Neural cell (in vitro differentiated cells): ENCODE data around the gene TNS3. TPM values are rescaled to one million over a fixed set of nuclear protein-coding genes. Genes with fewer than 3 reads are reported as not detected.

Source experiments
- H2AFZ ChIP-seq: fragments of 200-600, 300-800 bp; sonication (generic), shearing (Covaris generic); 2 replicates; pipeline ENCODE4 v1.6.0; 2014; ENCODE audit warnings: low read depth, mild to moderate bottlenecking, antibody characterized with exemption, low read length, moderate library complexity
- H3F3A ChIP-seq: fragments of 200-600 bp; shearing (Covaris generic); 2 replicates; pipeline ENCODE4 v1.6.1; 2016; ENCODE audit warnings: mild to moderate bottlenecking, moderate library complexity, mixed read lengths, antibody characterized with exemption, low read length; ENCODE audit not compliant: insufficient read depth, poor library complexity, severe bottlenecking
- H3K27ac ChIP-seq: fragments of 200-600, 300-800 bp; sonication (generic), shearing (Covaris generic); 2 replicates; pipeline ENCODE4 v1.5.1; 2014; ENCODE audit warnings: mild to moderate bottlenecking, low read length, moderate library complexity
- H3K27me3 ChIP-seq: fragments of 300-800, 200-600 bp; sonication (generic), shearing (Covaris generic); 2 replicates; pipeline ENCODE4 v1.6.0; 2014; ENCODE audit warnings: mild to moderate bottlenecking, low read depth, low read length, moderate library complexity; ENCODE audit not compliant: insufficient read depth
- H3K36me3 ChIP-seq: fragments of 300-800, 200-600 bp; sonication (generic), shearing (Covaris generic); 2 replicates; pipeline ENCODE4 v1.5.1; 2014; ENCODE audit warnings: mild to moderate bottlenecking, antibody characterized with exemption, low read length, moderate library complexity; ENCODE audit not compliant: insufficient read depth
- H3K4me2 ChIP-seq: fragments of 300-800, 200-600 bp; sonication (generic), shearing (Covaris generic); 2 replicates; pipeline ENCODE4 v1.6.0; 2014; ENCODE audit warnings: mild to moderate bottlenecking, low read length
- H3K4me3 ChIP-seq: fragments of 300-800, 200-600 bp; sonication (generic), shearing (Covaris generic); 2 replicates; pipeline ENCODE4 v1.5.1; 2014; ENCODE audit warnings: mild to moderate bottlenecking, low read length, moderate library complexity
- H3K79me2 ChIP-seq: fragments of 200-600 bp; shearing (Covaris generic); replicated peaks from 2 replicates; pipeline ENCODE4 v1.6.0; 2014; ENCODE audit warnings: mild to moderate bottlenecking, low read length, moderate library complexity; ENCODE audit not compliant: insufficient read depth
- H3K9ac ChIP-seq: fragments of 300-800, 200-600 bp; sonication (generic), shearing (Covaris generic); 2 replicates; pipeline ENCODE4 v1.6.1; 2016; ENCODE audit warnings: mild to moderate bottlenecking, low read length, mixed read lengths
- H3K9me2 ChIP-seq: fragments of 200-600 bp; shearing (Covaris generic); 2 replicates; pipeline ENCODE4 v1.6.1; 2016; ENCODE audit warnings: mild to moderate bottlenecking, low read length, mixed read lengths; ENCODE audit not compliant: insufficient read depth
- H3K9me3 ChIP-seq: fragments of 200-600, 300-800 bp; sonication (generic), shearing (Covaris generic); 2 replicates; pipeline ENCODE4 v1.6.1; 2016; ENCODE audit warnings: mild to moderate bottlenecking, mixed run types, low read length, moderate library complexity, mixed read lengths
- H4K20me1 ChIP-seq: fragments of 200-600 bp; shearing (Covaris generic); 2 replicates; pipeline ENCODE4 v1.6.1; 2016; ENCODE audit warnings: mild to moderate bottlenecking, mixed run types; ENCODE audit not compliant: insufficient read depth
- CTCF ChIP-seq: fragments of 450-650 bp; IDR thresholded peaks from 2 replicates; pipeline ENCODE4 v1.5.1; 2014; ENCODE audit warnings: antibody characterized with exemption, mild to moderate bottlenecking, moderate library complexity; ENCODE audit not compliant: poor library complexity, severe bottlenecking
- EZH2 ChIP-seq: fragments of 200-600, 300-800 bp; shearing (Covaris generic), sonication (generic); IDR thresholded peaks from 2 replicates; pipeline ENCODE4 v1.6.1; 2014; ENCODE audit warnings: antibody characterized with exemption, low read length, borderline replicate concordance, mild to moderate bottlenecking; ENCODE audit not compliant: insufficient read depth, poor library complexity, severe bottlenecking
- MXI1 ChIP-seq: fragments of 450-650 bp; conservative IDR thresholded peaks from 2 replicates; pipeline ENCODE4 v1.6.1; 2014; ENCODE audit warnings: antibody characterized with exemption, mild to moderate bottlenecking; ENCODE audit not compliant: poor library complexity, severe bottlenecking
- POLR2AphosphoS5 ChIP-seq: IDR thresholded peaks from 2 replicates; pipeline ENCODE4 v1.6.1; 2012
- RAD21 ChIP-seq: fragments of 450-650 bp; conservative IDR thresholded peaks from 2 replicates; pipeline ENCODE4 v1.6.1; 2014; ENCODE audit warnings: antibody characterized with exemption, mild to moderate bottlenecking, moderate library complexity
- REST ChIP-seq: IDR thresholded peaks from 2 replicates; pipeline ENCODE4 v1.6.1; 2012; ENCODE audit warnings: borderline replicate concordance
- TAF1 ChIP-seq: IDR thresholded peaks from 2 replicates; pipeline ENCODE4 v1.6.1; 2012; ENCODE audit warnings: low read depth
- polyA plus RNA-seq: library from polyadenylated mRNA; depleted of rRNA; stranded (reverse); fragments of >200 nt; gene quantifications from 2 replicates; pipeline ENCODE4 v1.2.3, GENCODE V29; 2014

Gene TNS3
- polyA plus RNA-seq, 1 donor from 2014 or later, result 0.58 TPM

- H3K4me3 ChIP-seq, result no peak overlapping the region
- H3K9ac ChIP-seq, result no peak overlapping the region
- H3K9me3 ChIP-seq, result no peaks in the 10 kb centered on the region
- no peaks in the 10 kb centered on the region for H4K20me1 ChIP-seq
- H2AFZ ChIP-seq, result no peak overlapping the region
- no peaks in the 10 kb centered on the region for H3K79me2 ChIP-seq
- no peak for TF ChIP-seq CTCF
- TF ChIP-seq TAF1, result no peak
- no peak for TF ChIP-seq REST
- TF ChIP-seq POLR2AphosphoS5, result no peak
- TF ChIP-seq RAD21, result no peak
- TF ChIP-seq EZH2, result no peak
- TF ChIP-seq MXI1, result no peak
- H3K9me2 ChIP-seq, result no peaks in the 10 kb centered on the region
- no peak overlapping the region for H3K4me2 ChIP-seq
- no peaks in the 10 kb centered on the region for H3K27me3 ChIP-seq
- no peaks in the 10 kb centered on the region for H3K36me3 ChIP-seq
- no peaks in the 10 kb centered on the region for H3F3A ChIP-seq
- H3K27ac ChIP-seq, result no peak overlapping the region
Observed at GRCh38 chr7:47492716-47493325, 89.1 kb downstream of the TNS3 start.

GRCh38 chr7:47490501-47491265, 91.2 kb downstream of the TNS3 start:
- Histone ChIP-seq H3K9me2 (no peaks in the 10 kb centered on the region), H3K9ac (no peak overlapping the region), H3K79me2 (no peaks in the 10 kb centered on the region), H3K4me3 (no peak overlapping the region), H3F3A (no peaks in the 10 kb centered on the region), H3K9me3 (no peaks in the 10 kb centered on the region), H3K27ac (no peak overlapping the region), H3K36me3 (no peaks in the 10 kb centered on the region), H4K20me1 (no peaks in the 10 kb centered on the region), H3K27me3 (no peaks in the 10 kb centered on the region), H2AFZ (no peak overlapping the region), H3K4me2 (no peak overlapping the region)
- TF ChIP-seq RAD21, result no peak
- TF ChIP-seq CTCF, result no peak
- TF ChIP-seq REST, result no peak
- no peak for TF ChIP-seq MXI1
